OCI-LY3 (cell line): ENCODE data around the gene SEMA5A.

ENCODE experiments used
- EZH2phosphoT487 ChIP-seq: fragments of 200-600 bp; shearing (Covaris generic); IDR thresholded peaks from 2 replicates; pipeline ENCODE4 v1.6.1; 2018; ENCODE audit warnings: antibody characterized with exemption, mixed run types, low read depth
- TF ChIP-seq, protein P1 (sequence below): fragments of 200-600, 300-600 bp; sonication (generic); IDR thresholded peaks from 2 replicates; pipeline ENCODE4 v1.5.1; 2014; ENCODE audit warnings: antibody characterized with exemption, low read length, low read depth

DNA sequence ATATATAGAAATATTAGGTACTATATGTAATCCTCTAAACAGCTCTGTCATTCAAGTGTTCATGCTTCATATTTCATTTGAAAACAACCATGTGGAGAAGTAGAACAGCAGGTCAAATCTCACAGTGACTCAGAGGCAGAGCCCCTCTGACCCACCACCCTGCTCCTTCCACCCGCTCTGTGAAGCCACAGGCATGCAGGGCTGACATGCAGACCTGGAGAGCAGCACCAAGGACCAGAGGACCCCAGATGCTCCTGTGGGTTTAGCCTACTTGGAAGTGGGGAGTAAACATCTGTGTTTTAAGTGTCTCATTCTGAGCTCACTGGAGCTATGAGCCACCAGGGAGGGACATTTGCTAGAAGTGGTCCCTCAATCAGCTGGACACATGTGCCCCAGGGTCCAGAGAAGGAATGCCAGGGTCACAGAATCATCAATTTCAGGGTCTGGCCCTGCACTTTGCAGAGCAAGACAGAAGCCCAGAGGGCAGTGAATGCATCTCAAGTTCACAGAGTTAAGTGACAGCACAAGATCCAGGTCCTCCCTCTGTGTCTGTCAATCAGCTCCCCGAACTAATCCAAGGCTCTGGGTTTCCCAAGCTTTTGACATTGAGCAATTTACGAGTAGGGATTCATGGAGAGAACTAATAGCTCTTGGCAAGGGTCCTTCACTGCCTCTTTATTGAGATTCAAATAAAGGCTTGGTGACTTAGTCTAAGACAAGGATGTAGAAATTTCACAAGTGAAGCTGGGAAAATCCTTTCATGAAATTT lies 441.1 kb downstream of the SEMA5A start:
- TF ChIP-seq, protein P1, sequence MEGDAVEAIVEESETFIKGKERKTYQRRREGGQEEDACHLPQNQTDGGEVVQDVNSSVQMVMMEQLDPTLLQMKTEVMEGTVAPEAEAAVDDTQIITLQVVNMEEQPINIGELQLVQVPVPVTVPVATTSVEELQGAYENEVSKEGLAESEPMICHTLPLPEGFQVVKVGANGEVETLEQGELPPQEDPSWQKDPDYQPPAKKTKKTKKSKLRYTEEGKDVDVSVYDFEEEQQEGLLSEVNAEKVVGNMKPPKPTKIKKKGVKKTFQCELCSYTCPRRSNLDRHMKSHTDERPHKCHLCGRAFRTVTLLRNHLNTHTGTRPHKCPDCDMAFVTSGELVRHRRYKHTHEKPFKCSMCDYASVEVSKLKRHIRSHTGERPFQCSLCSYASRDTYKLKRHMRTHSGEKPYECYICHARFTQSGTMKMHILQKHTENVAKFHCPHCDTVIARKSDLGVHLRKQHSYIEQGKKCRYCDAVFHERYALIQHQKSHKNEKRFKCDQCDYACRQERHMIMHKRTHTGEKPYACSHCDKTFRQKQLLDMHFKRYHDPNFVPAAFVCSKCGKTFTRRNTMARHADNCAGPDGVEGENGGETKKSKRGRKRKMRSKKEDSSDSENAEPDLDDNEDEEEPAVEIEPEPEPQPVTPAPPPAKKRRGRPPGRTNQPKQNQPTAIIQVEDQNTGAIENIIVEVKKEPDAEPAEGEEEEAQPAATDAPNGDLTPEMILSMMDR: no peak
- TF ChIP-seq EZH2phosphoT487: no peak
